Measurements from ENCODE around the gene CDHR2. TPM values are rescaled to one million over a fixed set of nuclear protein-coding genes. Genes with fewer than 3 reads are reported as not detected.

The CDHR2 gene
- total RNA-seq, 1 donor from 2014 or later: not detected

DNA sequence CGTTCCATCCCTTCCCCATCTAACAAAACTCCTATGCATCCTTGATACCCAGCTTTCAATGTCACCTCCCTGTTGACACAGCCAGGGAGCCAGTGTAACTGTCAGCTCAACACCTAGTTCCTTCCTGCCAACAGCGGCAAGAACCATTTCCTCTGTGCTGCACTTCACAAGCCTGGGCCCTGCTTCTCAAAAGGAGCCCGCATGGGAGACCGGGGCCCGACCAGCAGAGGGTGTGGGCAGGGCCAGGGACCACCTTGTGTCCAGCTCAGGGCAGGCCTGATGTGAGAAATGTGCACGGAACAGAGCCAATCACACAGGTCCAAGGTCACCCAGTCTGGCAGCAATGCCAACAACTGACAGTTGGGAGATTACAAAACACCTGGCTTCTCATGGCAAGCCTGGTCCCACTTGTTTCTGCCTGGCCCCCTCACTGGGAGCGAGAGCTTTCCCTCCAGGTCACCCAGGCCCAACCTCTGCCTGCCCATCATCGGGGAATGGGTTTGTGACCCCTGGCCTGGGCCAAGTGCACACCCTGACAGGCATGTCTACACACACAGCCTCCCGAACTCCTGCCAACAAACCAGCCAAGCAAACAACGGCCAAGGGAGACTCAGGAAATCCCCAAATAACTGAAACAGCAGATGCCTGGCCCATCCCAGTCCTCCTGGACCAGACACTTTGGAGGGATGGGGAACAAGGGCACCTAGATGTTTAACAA is 15.1 kb upstream of the CDHR2 start:
- DNase-seq (ENCODE audit: extremely low spot score in 2 of 2): no peak
- Histone ChIP-seq H3K27me3 (no peaks in the 10 kb centered on the region), H3K4me3 (peak overlapping the region; percentile 6 to 62), H3K27ac (peak overlapping the region; percentile 98), H3K36me3 (peaks cover 4 to 25% of the 10 kb centered on the region in 2 donors), H3K4me1 (peaks cover 69% of the 10 kb centered on the region), H3K9me3 (no peaks in the 10 kb centered on the region)
- intact Hi-C loops (cut with DNase I): no loop called here
- TF ChIP-seq, protein P1, sequence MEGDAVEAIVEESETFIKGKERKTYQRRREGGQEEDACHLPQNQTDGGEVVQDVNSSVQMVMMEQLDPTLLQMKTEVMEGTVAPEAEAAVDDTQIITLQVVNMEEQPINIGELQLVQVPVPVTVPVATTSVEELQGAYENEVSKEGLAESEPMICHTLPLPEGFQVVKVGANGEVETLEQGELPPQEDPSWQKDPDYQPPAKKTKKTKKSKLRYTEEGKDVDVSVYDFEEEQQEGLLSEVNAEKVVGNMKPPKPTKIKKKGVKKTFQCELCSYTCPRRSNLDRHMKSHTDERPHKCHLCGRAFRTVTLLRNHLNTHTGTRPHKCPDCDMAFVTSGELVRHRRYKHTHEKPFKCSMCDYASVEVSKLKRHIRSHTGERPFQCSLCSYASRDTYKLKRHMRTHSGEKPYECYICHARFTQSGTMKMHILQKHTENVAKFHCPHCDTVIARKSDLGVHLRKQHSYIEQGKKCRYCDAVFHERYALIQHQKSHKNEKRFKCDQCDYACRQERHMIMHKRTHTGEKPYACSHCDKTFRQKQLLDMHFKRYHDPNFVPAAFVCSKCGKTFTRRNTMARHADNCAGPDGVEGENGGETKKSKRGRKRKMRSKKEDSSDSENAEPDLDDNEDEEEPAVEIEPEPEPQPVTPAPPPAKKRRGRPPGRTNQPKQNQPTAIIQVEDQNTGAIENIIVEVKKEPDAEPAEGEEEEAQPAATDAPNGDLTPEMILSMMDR (IDR thresholded peaks at IDR 0.05): no peak
- TF ChIP-seq POLR2AphosphoS5 (IDR thresholded peaks at IDR 0.05; ENCODE audit: insufficient read depth in 1 of 2, low read depth in 1 of 2): no peak
- no peak for TF ChIP-seq POLR2A (IDR thresholded peaks at IDR 0.05)

DNA sequence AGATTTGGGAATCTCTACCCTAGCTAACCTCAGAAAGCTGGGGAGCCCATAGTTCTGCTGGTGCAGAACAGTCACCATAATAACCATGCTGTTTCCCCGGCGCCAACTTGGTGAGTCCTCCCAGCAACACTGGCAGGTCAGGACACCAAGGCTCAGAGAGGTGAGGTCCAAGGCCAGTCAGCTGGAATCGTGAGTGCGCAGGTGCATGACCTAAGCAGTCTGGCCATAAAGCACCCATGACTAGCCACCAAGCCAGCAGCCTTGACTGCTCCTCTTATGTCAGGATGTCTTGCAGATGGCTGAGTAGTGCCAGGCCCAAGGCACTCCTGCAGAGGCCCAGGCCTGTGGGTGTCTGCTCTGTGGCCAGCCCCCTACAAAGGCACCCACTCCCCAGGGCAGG is 14.5 kb upstream of the CDHR2 start:
- Histone ChIP-seq H3K36me3 (peaks cover 4 to 19% of the 10 kb centered on the region in 2 donors), H3K4me1 (peaks cover 69% of the 10 kb centered on the region), H3K4me3 (peak overlapping the region; percentile 6 to 62), H3K27ac (peak overlapping the region; percentile 98), H3K27me3 (no peaks in the 10 kb centered on the region), H3K9me3 (no peaks in the 10 kb centered on the region)
- TF ChIP-seq, protein P1 (IDR thresholded peaks at IDR 0.05): no peak
- TF ChIP-seq POLR2A (IDR thresholded peaks at IDR 0.05) (no peak), POLR2AphosphoS5 (IDR thresholded peaks at IDR 0.05; ENCODE audit: insufficient read depth in 1 of 2, low read depth in 1 of 2) (no peak)
- DNase-seq (ENCODE audit: extremely low spot score in 2 of 2): no peak
- intact Hi-C loops (cut with DNase I): no loop called here

DNA sequence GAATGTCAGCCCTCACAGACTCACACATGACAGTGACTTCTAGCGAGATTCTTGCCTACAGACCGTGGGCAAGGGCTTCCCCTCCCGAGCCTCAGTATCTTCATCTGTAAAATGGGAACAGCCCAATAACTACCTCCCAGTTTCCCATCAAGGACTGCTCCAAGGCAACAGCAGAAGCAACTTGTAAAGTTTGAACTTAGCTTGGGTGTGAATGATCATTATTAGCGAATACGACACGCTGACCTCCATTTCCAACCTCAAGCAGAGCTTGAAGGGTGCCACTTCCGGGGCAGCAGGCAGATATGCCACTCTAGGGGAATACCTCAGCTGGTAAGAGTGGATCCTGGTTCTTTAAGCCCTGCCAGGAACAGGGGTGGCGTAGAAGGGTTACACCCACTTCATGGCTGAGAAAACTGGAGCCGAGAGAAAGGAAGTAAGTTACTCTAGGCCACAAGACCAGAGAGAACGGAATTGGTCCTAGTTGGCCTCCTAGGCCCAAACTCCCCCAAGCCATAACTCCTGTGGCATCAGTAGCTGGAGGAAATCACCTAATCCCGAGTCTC is 14.0 kb upstream of the CDHR2 start:
- intact Hi-C loops (cut with DNase I): no loop called here

DNA sequence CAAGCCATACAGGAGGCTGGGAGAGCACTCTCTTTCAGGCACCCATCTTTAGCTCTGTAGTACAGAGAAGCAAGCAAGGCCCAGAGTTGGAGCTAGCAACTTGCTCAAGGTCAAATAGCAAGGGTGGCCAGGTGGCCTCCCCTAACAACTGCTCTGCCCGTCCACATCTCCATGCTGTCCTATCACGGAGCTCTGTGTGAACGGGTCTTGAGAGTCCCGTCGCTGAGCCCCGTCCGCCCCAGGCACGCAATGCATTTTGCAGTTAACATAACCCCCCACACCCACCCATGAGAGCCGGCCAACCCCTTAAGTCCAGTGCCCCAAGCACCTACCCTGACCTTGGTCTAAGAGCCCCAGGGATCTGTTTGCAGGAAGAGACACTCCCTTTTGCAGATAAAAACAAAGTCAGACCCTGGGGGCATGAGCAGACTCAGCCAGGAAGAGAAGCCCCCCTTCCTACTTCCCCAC is 13.4 kb upstream of the CDHR2 start:
- intact Hi-C loops (cut with DNase I): no loop called here
- peaks cover 4 to 16% of the 10 kb centered on the region in 2 donors for H3K36me3 ChIP-seq
- H3K4me3 ChIP-seq: peak overlapping the region; percentile 62 to 90
- TF ChIP-seq POLR2A (IDR thresholded peaks at IDR 0.05) (no peak), POLR2AphosphoS5 (IDR thresholded peaks at IDR 0.05; ENCODE audit: insufficient read depth in 1 of 2, low read depth in 1 of 2) (no peak)
- TF ChIP-seq, protein P1 (IDR thresholded peaks at IDR 0.05): no peak
- no peaks in the 10 kb centered on the region for H3K27me3 ChIP-seq
- H3K4me1 ChIP-seq: peaks cover 66% of the 10 kb centered on the region
- H3K27ac ChIP-seq: peak overlapping the region; percentile 98
- H3K9me3 ChIP-seq: no peaks in the 10 kb centered on the region
- DNase-seq (ENCODE audit: extremely low spot score in 2 of 2): peak in 1 of 2 donors; percentile 90

More for the DNA sequence above, 14.0 kb upstream of the CDHR2 start:
- no peaks in the 10 kb centered on the region for H3K9me3 ChIP-seq
- peak in 1 of 2 donors; percentile 32 for TF ChIP-seq POLR2AphosphoS5 (IDR thresholded peaks at IDR 0.05; ENCODE audit: insufficient read depth in 1 of 2, low read depth in 1 of 2)
- TF ChIP-seq, protein P1 (IDR thresholded peaks at IDR 0.05): no peak
- H3K27ac ChIP-seq: peak overlapping the region; percentile 98
- H3K4me3 ChIP-seq: peak overlapping the region; percentile 62 to 90
- no peak for DNase-seq (ENCODE audit: extremely low spot score in 2 of 2)
- peaks cover 4 to 16% of the 10 kb centered on the region in 2 donors for H3K36me3 ChIP-seq
- no peaks in the 10 kb centered on the region for H3K27me3 ChIP-seq
- peaks cover 69% of the 10 kb centered on the region for H3K4me1 ChIP-seq
